Activated T-cell treated with anti-CD3 and anti-CD28 coated beads, Interleukin-2, amount 50 U/mL, for 24 hours (primary cell): Measurements from ENCODE around the gene MRPL12.

Experiments
- DNase-seq: peaks from one replicate; pipeline ENCODE4 v3.0.0-alpha.2; 2020
- H3K27ac Mint-ChIP-seq: 2 replicates; pipeline ENCODE4 v1.8.0; 2020; ENCODE audit warnings: mild to moderate bottlenecking, mixed read lengths
- H3K27me3 Mint-ChIP-seq: 2 replicates; pipeline ENCODE4 v1.8.0; 2020; ENCODE audit warnings: mixed read lengths
- H3K36me3 Mint-ChIP-seq: 2 replicates; pipeline ENCODE4 v1.8.0; 2020; ENCODE audit warnings: low read depth, mixed read lengths
- H3K4me1 Mint-ChIP-seq: 2 replicates; pipeline ENCODE4 v1.8.0; 2020; ENCODE audit warnings: low read depth, mixed read lengths
- H3K4me3 Mint-ChIP-seq: 2 replicates; pipeline ENCODE4 v1.8.0; 2020; ENCODE audit warnings: mild to moderate bottlenecking, moderate library complexity, mixed read lengths
- H3K9me3 Mint-ChIP-seq: 2 replicates; pipeline ENCODE4 v1.8.0; 2020; ENCODE audit warnings: mixed read lengths

The MRPL12 gene

DNA sequence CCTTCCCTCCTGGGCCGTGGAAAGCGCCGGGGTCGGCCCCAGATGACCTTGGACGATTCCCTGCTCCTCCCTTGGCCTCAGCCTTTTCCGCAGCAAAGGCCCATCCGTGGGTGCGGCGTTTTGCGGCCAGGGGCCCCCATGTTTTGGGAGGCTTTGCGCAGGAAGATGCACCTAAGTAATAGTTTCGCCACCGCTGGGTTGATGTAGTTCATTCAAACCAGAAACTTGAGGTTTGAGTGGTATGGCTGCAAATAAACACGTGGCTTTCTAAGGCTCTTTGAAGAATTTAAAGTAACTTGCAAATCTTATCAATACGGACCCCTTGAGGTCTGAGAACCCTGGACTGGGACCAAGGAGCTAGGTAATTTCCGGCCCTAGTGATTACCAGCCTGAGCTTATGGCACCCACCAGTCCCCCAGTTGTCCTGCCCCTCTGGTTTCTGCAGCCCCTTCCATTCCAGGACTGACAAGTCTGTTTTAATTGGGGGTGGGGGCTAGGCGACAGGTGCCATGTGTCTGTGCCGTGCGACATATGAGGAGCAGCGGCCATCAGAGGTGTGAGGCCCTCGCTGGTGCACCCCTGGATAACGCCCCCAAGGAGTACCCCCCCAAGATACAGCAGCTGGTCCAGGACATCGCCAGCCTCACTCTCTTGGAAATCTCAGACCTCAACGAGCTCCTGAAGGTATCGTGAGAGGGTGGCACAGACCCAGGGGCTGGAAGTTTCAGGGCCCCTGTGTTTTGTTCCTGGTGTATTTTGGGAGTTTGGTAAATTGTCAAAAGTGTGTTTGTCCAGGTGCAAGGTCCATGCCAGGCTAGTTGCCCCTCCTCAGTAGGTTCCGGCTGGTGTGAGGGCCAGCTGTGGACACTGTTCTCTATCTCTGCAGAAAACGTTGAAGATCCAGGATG, 834 bp downstream of the MRPL12 start:
- Mint-ChIP-seq H3K4me3 (peak overlapping the region; percentile 97), H3K27me3 (no peaks in the 10 kb centered on the region), H3K27ac (peak overlapping the region; percentile 90), H3K9me3 (no peaks in the 10 kb centered on the region), H3K36me3 (peaks cover 85% of the 10 kb centered on the region), H3K4me1 (peaks cover 32% of the 10 kb centered on the region)
- DNase-seq = no peak

DNA sequence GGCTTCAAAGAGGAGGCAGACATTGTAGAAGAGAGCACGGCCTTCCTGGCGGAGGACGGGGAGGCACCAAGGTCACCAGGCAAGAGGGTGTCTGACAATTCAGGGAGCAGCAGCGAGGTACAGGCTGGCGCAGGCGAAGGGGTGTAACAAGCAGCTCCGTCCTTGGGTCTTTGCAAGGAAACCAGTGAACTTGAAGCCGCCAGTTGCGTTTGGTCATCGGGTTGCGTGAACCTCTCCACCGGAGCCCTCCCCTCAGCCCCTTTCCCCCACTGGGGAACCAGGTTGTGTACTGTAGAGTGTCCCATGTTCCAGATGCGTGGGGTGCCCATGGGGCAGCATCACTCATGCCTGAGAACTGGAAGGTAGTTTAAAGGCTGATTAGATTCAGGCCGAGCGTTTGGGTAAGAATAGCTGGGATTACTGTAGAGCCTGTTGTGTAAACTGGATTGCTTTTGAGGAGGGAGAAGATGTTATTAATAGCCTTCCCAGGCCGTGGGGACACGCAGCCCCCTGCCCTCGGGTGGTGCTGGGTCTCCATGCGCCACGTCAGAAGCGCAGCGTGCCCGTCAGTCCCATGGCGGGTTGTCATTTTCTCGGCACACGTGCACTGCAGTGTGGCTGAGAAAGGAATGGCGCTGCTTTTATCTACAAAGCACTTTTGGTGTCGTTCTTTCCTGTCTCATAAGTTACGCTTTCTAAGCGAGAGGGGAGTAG, 2.5 kb downstream of the MRPL12 start:
- Mint-ChIP-seq H3K9me3 (no peaks in the 10 kb centered on the region), H3K4me3 (peak overlapping the region; percentile 46), H3K36me3 (peaks cover 78% of the 10 kb centered on the region), H3K27me3 (no peaks in the 10 kb centered on the region), H3K27ac (peak overlapping the region; percentile 89), H3K4me1 (peaks cover 38% of the 10 kb centered on the region)
- DNase-seq = no peak

DNA sequence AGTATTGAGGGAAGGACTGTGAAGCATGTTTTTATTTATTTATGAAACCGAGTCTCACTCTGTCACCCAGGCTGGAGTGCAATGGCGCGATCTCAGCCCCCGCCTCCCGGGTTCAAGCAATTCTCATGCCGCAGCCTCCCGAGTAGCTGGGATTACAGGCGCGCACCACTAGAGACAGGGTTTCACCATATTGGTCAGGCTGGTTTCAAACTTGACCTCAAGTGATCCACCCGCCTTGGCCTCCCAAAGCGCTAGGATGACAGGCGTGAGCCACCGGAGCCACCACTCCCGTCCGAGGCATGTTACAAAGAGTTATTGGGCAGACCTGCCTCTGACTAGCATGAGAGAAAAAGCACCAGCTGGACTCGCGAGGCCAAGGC, 3.1 kb downstream of the MRPL12 start:
- H3K9me3 Mint-ChIP-seq = no peaks in the 10 kb centered on the region
- H3K27ac Mint-ChIP-seq = peak overlapping the region; percentile 89
- peaks cover 73% of the 10 kb centered on the region for H3K36me3 Mint-ChIP-seq
- no peak for DNase-seq
- no peaks in the 10 kb centered on the region for H3K27me3 Mint-ChIP-seq
- H3K4me3 Mint-ChIP-seq = peak overlapping the region; percentile 46
- peaks cover 38% of the 10 kb centered on the region for H3K4me1 Mint-ChIP-seq

DNA sequence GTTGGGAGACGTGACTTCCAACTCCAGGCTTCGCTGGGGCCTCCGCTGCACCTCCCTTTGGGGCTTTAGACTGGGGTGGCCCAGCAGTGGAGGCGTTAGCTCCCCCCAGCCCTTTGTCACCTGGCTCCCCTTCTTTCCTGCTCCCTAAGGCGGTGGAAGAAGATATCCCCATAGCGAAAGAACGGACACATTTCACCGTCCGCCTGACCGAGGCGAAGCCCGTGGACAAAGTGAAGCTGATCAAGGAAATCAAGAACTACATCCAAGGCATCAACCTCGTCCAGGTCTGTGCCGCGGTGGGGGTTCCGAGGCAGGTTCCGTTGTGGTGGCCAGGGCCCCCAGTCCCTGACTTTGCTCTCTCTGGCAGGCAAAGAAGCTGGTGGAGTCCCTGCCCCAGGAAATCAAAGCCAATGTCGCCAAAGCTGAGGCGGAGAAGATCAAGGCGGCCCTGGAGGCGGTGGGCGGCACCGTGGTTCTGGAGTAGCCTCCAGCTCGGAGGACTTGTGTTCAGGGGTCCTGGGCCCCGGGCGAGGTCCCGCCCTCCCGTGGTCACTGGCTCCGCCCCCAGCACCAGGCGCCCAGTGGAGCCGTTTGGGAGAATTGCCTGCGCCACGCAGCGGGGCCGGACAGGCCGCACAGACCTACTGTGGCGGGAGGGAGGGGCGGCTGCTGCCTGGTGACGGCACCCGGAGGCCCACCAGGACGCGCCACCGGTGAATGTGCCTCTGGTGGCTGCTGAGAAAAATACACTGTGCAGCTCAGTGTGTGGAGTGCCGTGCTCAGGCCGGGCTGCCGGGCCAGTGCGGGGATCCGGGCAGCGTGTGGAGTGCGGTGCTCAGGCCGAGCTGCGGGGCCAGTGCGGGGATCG, 3.8 kb downstream of the MRPL12 start:
- no peaks in the 10 kb centered on the region for H3K27me3 Mint-ChIP-seq
- DNase-seq = no peak
- H3K27ac Mint-ChIP-seq = no peak overlapping the region
- no peaks in the 10 kb centered on the region for H3K9me3 Mint-ChIP-seq
- peaks cover 36% of the 10 kb centered on the region for H3K4me1 Mint-ChIP-seq
- H3K36me3 Mint-ChIP-seq = peaks cover 65% of the 10 kb centered on the region
- H3K4me3 Mint-ChIP-seq = no peak overlapping the region

DNA sequence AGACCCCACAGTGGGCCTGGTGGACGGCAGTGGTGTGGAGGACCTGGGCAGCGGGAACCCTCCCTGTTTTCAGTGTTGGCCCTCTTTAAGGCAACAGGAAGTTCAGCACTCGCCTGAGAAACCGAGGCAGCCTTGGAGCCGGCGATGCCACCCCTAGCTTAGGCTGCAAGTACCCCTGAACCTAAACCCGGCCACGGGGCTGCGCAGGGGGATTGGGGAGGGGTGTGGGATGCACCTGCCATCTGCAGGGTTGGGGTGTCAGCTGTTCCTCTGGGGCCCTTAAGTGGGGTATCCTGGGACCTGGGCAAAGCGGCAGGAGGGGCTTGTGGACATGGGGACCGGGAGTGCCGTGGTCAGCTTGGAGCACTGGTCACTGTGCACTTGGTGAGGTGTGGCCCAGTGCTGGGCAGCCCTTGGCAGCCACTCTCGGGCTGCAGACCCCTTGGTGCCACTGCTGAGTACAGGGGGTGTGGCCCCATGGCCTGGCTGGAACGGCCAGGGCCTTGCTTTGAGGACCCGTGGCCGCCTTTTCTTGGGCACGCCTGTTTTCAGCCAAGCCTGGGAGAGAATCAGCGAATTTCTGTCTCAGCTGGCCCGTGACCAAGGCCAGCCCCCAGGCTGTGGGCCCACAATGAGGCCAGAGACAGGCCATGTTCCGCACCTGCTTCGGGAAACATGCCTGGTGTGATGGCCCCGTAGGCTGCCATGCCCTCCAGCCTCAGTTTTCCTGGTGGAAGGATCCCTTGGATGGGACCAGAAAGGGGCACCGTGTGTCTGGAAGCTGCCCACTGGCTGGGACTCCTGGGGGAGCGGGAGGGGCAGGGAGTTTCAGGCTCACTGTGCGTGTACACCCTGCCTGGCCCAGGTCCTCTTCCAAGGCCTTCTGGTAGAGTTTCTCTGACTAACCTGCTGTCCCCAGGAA, 4.8 kb downstream of the MRPL12 start:
- Mint-ChIP-seq H3K27ac (no peak overlapping the region), H3K36me3 (peaks cover 59% of the 10 kb centered on the region), H3K4me3 (no peak overlapping the region), H3K4me1 (peaks cover 39% of the 10 kb centered on the region), H3K9me3 (no peaks in the 10 kb centered on the region), H3K27me3 (no peaks in the 10 kb centered on the region)
- DNase-seq = no peak

DNA sequence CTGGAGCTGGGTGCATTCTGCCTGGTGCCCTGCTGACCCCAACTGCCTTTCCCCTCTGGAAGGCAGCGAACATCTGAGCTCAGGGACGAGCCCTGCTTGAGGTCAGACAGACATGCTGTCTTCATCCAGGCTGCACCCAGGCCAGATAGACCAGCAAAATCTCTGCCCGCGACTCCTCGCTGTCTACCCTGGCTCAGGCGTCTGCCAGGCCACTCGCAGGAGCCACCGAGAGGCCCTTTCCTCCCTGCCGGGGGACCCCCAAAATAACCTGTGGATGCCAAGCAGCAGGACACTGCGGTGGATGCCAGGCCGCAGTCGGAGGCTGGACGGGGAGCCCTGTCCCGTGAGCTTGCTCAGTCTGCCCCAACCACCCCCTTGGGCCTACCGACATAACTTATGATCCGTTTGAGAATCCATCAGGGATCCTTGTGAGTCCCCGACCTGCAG, 5.6 kb downstream of the MRPL12 start:
- Mint-ChIP-seq H3K27ac (peak overlapping the region; percentile 41), H3K4me1 (peaks cover 44% of the 10 kb centered on the region), H3K27me3 (no peaks in the 10 kb centered on the region), H3K36me3 (peaks cover 58% of the 10 kb centered on the region), H3K4me3 (no peak overlapping the region), H3K9me3 (no peaks in the 10 kb centered on the region)
- DNase-seq = no peak

DNA sequence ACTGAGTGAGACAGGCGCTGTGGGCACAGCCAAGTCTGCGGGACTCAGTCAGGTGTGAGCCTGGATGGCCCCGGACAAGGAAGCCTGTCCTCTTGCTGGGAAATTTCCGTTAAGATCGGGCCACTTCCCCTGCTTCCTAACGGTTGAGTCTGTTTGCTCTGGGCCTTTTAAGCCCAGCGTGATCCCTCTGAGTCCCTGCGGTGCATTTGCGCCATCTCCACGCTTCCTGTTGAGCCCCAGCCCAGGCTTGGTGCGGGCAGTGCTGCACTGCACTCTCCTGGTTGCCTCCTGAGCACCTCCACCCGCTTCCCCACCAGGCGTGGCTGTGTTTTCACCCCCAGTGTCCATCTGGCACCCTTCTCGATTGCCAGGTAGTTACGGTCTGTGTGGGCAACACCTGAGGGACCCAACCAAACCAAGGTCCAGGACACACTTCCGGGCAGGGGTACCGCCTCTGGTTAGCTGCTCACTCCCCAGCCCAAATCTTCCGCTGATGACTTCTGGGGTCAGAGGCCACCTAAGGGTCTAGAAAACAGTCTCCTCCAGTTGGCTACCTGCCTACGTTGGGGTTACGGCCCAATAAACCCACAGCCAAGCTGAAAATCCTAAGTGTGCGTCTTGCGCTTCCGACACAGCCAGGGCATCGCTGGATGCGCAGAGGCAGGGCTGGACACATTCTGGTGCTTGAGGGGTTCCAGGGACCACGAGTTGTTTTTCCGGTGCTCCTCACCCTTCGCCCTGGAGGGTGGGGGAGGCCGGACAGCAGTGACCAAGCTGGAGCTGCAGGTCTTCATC, 7.5 kb downstream of the MRPL12 start:
- Mint-ChIP-seq H3K27me3 (no peaks in the 10 kb centered on the region), H3K9me3 (no peaks in the 10 kb centered on the region), H3K27ac (peak overlapping the region; percentile 82), H3K4me3 (peak overlapping the region; percentile 70), H3K4me1 (peaks cover 37% of the 10 kb centered on the region), H3K36me3 (peaks cover 49% of the 10 kb centered on the region)
- peak; percentile 65 for DNase-seq

DNA sequence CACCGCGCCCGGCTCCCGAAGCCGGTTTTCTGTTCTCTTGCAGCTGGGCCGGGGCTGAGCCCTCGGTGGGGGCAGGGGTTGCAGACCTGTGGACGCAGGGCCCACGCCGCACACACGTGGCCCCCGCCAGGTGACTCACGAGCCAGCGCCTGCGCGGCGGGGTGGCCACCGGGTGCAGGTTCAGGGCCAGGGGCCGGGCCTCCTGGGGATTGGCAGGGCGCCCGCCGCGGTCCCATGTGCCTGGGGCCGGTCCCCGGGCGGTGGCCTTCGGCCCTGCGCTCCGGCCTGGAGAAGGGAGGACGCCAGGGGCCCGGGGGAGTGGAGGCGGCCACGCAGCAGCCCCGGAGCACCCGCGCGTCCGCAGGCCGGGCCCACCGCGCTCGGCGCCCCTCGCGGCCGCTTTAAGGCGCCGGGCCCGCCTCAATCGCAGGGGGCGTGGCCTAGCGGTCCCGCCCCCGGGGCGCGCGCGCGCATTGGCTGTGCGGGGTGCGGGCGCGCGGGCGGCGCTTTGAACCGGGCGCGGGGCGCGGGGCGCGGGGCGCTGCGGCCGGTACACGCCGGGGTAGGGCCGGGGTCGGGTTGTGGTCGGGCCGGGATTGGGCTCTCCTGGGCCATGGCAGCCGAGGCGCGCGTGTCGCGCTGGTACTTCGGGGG, 8.8 kb downstream of the MRPL12 start, which contains the start of gene SLC25A10:
Gene SLC25A10, plus strand, starts transcription at position 471 of the 654 bp plus-strand sequence. Its CDS starts 143 bp downstream, at position 614.
- Mint-ChIP-seq H3K27ac (peak within 1 kb of the TSS; percentile 88), H3K27me3 (no peaks in the 10 kb centered on the region), H3K4me3 (peak within 1 kb of the TSS; percentile 92), H3K36me3 (peaks cover 40% of the 10 kb centered on the region), H3K4me1 (peaks cover 34% of the 10 kb centered on the region), H3K9me3 (no peaks in the 10 kb centered on the region)
- DNase-seq = peak; percentile 93

DNA sequence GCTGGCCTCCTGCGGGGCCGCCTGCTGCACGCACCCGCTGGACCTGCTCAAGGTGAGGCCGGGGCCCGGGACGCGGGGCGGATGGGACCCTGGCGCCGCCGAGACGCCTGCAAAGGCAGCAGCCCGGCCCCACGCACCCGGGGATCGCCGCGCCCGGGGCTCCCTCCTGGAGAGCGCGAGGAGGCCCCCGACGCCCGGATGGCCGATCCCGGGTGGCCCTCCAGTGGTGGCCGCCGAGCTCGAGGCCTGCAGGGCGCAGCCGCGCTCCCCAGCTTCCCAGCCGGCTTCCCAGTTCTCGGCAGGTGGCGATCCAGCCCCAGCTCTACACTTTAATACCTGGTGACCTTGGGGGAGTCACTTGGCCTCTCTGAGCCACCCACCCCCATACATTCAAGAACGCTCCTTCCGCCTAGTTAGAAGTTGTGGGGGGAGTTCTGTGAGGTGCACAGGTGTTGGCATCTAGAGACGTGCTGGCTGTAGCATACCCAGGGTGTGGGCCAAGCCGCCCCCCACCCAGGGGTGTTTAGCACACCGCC, 9.4 kb downstream of the MRPL12 start:
- Mint-ChIP-seq H3K9me3 (no peaks in the 10 kb centered on the region), H3K4me1 (peaks cover 34% of the 10 kb centered on the region), H3K27me3 (no peaks in the 10 kb centered on the region), H3K36me3 (peaks cover 35% of the 10 kb centered on the region), H3K4me3 (peak overlapping the region; percentile 92), H3K27ac (peak overlapping the region; percentile 88)
- DNase-seq = no peak

DNA sequence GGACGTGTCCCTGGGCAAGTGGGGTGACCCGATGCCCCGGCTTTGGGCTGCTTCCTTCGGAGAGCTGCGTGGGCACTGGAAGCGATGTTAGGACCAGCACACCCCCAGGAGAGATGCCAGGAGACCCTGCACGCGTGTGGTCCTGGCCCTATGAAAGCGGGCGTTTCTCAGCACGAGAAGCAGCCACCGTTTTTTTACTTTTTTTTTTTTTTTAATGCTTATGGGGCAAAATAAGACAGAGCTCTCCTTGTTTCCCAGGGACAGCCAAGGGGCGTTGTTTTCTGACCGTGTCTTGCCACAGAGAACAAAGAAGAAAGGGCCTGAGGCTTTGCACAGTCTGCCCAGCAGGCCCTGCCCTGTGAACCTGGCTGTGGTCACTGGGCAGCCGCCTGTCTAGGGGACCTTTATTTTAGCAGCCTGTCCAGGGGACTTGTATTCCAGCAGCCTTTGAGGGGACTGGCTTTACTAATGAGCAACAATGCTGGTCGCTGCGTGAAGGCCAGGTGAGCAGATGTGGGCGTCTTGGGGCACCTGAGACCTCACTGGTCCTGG, 9.9 kb downstream of the MRPL12 start:
- Mint-ChIP-seq H3K9me3 (no peaks in the 10 kb centered on the region), H3K4me3 (peak overlapping the region; percentile 92), H3K36me3 (peaks cover 36% of the 10 kb centered on the region), H3K27me3 (no peaks in the 10 kb centered on the region), H3K27ac (peak overlapping the region; percentile 88), H3K4me1 (peaks cover 34% of the 10 kb centered on the region)
- DNase-seq = no peak

DNA sequence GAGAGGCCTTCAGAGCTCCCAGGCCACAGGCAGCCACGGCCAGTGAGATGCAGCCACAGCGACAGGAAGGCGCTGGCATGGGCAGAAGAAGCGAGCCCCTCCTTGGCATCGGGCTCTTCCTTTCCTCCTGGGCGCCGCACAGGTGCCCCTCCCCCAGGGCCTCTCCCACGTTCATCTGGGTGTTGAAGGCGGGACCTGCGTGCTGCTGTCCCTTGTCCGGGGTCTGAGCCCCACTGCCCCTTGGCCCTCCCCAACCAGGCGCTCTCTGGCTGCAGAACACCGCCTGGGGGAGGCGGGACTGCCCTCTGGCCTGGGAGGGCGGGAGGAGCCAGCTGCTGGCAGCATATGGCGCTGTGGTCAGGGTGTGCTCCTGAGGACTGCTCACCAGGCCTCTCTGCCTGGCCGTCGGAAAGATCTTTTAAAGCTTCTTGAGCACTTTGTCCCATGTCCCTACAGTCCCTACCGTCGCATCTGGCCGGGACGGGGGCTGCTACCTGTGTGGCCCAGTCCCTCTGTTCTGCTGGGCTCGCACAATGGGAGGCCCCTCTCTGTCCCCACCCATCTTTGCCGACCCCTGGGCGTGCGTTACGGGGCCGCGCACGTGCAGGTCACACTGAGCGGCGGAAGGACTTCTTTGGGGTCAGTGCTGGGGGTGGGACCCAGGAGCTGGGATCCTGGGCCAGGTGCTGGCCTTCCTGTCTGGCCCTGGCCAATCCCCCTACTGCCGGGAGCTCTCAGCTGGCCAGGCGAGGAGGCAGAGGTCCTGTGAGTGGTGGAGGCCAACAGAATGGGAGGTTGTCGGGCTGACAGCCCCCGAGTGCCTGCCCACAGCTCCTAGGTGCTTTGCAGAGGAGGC, 10.6 kb downstream of the MRPL12 start:
- peaks cover 34% of the 10 kb centered on the region for H3K36me3 Mint-ChIP-seq
- peak overlapping the region; percentile 92 for H3K4me3 Mint-ChIP-seq
- H3K27me3 Mint-ChIP-seq = no peaks in the 10 kb centered on the region
- peaks cover 34% of the 10 kb centered on the region for H3K4me1 Mint-ChIP-seq
- H3K27ac Mint-ChIP-seq = no peak overlapping the region
- no peaks in the 10 kb centered on the region for H3K9me3 Mint-ChIP-seq
- DNase-seq = no peak
